GM06990 (cell line): Measurements from ENCODE around the gene DAPK1.

Experiments
- DNase-seq: peaks from one replicate; pipeline ENCODE4 v3.0.0-alpha.2; 2011; ENCODE audit not compliant: insufficient read length; ENCODE audit errors: extremely low read depth
- H3K27me3 ChIP-seq: replicated peaks from 2 replicates; pipeline ENCODE4 v1.6.0; 2011; ENCODE audit warnings: low read length; ENCODE audit not compliant: control insufficient read depth, insufficient read depth
- H3K36me3 ChIP-seq: 2 replicates; pipeline ENCODE4 v1.5.1; 2011; ENCODE audit warnings: low read length; ENCODE audit not compliant: control insufficient read depth, insufficient read depth
- H3K4me3 ChIP-seq: replicated peaks from 2 replicates; pipeline ENCODE4 v1.5.1; 2011; ENCODE audit warnings: low read depth, mild to moderate bottlenecking, control low read depth, low read length
- TF ChIP-seq, protein P1 (sequence below): IDR thresholded peaks from 2 replicates; pipeline ENCODE4 v1.5.1; 2011; ENCODE audit warnings: low read length, control low read depth, mild to moderate bottlenecking, inconsistent platforms; ENCODE audit not compliant: insufficient read depth, poor library complexity, severe bottlenecking

The DAPK1 gene

DNA sequence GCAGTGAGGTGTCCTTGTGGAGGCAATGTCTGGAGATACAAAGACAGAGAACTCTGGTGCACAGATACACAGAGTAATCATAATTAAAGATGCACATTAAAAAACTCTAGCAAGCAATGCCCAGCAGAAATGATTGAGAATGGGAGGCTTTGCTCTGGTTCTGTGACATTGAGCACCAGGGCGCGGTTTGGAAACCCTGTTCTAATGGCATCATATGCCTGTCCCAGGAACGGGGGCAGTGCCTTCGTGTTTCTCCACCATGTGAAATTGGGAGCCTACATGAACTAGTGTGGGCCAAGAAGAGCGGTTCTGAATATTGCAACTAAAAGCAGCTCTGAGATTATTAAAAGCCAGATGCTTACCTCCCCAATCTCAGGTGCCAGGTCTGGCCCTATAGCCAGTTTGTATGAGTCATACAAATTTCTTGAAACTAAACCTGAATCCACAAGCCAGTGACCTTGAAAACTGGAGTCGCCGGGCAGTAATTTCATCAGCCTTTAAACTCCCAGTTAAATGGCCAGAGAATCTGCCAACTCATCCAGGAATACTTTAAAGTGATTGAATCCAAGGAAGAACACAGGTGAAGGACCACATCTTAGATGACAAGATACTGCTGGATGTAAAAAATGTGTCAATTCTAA lies 206.1 kb downstream of the DAPK1 start:
- no peak for DNase-seq
- H3K4me3 ChIP-seq: no peak overlapping the region
- peaks cover 41% of the 10 kb centered on the region for H3K36me3 ChIP-seq
- TF ChIP-seq, protein P1, sequence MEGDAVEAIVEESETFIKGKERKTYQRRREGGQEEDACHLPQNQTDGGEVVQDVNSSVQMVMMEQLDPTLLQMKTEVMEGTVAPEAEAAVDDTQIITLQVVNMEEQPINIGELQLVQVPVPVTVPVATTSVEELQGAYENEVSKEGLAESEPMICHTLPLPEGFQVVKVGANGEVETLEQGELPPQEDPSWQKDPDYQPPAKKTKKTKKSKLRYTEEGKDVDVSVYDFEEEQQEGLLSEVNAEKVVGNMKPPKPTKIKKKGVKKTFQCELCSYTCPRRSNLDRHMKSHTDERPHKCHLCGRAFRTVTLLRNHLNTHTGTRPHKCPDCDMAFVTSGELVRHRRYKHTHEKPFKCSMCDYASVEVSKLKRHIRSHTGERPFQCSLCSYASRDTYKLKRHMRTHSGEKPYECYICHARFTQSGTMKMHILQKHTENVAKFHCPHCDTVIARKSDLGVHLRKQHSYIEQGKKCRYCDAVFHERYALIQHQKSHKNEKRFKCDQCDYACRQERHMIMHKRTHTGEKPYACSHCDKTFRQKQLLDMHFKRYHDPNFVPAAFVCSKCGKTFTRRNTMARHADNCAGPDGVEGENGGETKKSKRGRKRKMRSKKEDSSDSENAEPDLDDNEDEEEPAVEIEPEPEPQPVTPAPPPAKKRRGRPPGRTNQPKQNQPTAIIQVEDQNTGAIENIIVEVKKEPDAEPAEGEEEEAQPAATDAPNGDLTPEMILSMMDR: no peak
- no peaks in the 10 kb centered on the region for H3K27me3 ChIP-seq

DNA sequence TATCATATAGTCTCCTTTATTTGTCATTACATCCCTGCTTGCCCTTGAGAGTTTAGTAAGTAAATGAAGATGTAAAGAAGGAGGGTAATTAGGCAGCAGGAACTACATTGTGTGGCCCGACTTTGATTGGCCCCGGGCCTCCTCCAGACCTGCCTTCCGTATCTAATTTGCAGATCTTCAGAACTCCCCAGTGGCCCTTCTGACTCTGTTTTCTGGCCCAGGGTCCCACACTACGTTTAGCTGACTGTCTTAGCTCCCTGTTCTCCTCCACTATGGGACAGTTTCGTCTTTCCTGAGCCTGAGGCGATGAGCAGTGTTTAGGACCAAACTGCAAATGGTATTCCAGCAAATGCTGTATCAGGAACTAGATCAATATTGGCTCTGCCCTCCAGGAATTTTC lies 206.7 kb downstream of the DAPK1 start:
- TF ChIP-seq, protein P1: no peak
- DNase-seq: no peak
- no peaks in the 10 kb centered on the region for H3K27me3 ChIP-seq
- no peak overlapping the region for H3K4me3 ChIP-seq
- H3K36me3 ChIP-seq: peaks cover 41% of the 10 kb centered on the region

DNA sequence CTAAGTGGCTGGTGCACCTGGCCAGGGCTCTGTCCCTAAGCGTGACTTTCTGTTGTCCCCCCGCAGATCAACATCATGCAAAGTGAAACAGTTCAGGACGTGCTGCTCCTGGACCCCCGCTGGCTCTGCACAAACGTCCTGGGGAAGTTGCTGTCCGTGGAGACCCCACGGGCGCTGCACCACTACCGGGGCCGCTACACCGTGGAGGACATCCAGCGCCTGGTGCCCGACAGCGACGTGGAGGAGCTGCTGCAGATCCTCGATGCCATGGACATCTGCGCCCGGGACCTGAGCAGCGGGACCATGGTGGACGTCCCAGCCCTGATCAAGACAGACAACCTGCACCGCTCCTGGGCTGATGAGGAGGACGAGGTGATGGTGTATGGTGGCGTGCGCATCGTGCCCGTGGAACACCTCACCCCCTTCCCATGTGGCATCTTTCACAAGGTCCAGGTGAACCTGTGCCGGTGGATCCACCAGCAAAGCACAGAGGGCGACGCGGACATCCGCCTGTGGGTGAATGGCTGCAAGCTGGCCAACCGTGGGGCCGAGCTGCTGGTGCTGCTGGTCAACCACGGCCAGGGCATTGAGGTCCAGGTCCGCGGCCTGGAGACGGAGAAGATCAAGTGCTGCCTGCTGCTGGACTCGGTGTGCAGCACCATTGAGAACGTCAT lies 208.5 kb downstream of the DAPK1 start:
- peaks cover 36% of the 10 kb centered on the region for H3K36me3 ChIP-seq
- TF ChIP-seq, protein P1: no peak

DNA sequence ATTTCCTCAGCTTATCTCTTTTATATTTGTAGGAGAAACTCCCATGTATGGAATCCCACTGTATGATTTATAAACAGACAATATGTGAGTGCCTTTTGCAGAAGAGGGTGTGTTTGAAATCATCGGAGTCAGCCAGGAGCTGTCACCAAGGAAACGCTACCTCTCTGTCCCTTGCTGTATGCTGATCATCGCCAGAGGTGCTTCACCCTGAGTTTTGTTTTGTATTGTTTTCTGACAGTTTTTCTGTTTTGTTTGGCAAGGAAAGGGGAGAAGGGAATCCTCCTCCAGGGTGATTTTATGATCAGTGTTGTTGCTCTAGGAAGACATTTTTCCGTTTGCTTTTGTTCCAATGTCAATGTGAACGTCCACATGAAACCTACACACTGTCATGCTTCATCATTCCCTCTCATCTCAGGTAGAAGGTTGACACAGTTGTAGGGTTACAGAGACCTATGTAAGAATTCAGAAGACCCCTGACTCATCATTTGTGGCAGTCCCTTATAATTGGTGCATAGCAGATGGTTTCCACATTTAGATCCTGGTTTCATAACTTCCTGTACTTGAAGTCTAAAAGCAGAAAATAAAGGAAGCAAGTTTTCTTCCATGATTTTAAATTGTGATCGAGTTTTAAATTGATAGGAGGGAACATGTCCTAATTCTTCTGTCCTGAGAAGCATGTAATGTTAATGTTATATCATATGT lies 210.3 kb downstream of the DAPK1 start:
- TF ChIP-seq, protein P1: no peak
- Histone ChIP-seq H3K27me3 (no peaks in the 10 kb centered on the region), H3K4me3 (no peak overlapping the region), H3K36me3 (peaks cover 28% of the 10 kb centered on the region)
- no peak for DNase-seq

More for the DNA sequence above, 208.5 kb downstream of the DAPK1 start:
- H3K27me3 ChIP-seq: no peaks in the 10 kb centered on the region
- DNase-seq: no peak
- H3K4me3 ChIP-seq: no peak overlapping the region

DNA sequence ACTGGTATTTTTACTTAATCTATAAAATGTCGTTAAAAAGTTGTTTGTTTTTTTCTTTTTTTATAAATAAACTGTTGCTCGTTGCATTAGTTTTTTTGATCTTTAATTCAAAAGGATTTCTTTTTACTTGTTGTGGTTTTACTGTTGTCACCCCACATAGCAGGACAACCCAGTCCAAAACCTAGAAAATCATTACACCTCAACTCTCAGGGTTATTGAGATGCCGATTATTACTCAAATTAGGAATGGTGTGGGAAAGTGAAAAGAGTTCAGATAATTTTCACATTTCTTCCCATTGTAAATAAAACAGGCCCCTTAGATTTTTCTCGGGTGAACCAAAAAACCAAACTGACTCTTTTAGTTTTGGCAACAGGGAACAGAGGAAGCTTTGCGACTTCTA lies 210.9 kb downstream of the DAPK1 start:
- H3K4me3 ChIP-seq: no peak overlapping the region
- no peaks in the 10 kb centered on the region for H3K27me3 ChIP-seq
- peaks cover 22% of the 10 kb centered on the region for H3K36me3 ChIP-seq
- DNase-seq: no peak
- TF ChIP-seq, protein P1: no peak
